Endothelial cell of umbilical vein (primary cell): ENCODE results near the gene STMP1. TPM values are rescaled to one million over a fixed set of nuclear protein-coding genes. Genes with fewer than 3 reads are reported as not detected.

Source experiments
- BruUV-seq: library from RNA; stranded (reverse); fragments of 400-500 nt; replicated peaks from 2 replicates; lab custom pipeline; 2021; lab: Mats Ljungman, UMichigan
- CTCF ChIA-PET: fragments of 300-600, 350-600 bp; sonication (Branson Sonifier 250); formaldehyde crosslinking; loops from one replicate; lab custom pipeline; 2021; ENCODE audit warnings: antibody characterized with exemption, inconsistent platforms; lab: Charles Lee
- POLR2A ChIA-PET: fragments of 300-600, 350-600 bp; sonication (Branson Sonifier 250); formaldehyde crosslinking; loops from one replicate; lab custom pipeline; 2021; ENCODE audit warnings: antibody characterized with exemption, inconsistent platforms; lab: Charles Lee
- DNase-seq: peaks from one replicate; pipeline ENCODE4 v3.0.0-alpha.2; 2011; ENCODE audit warnings: low read depth, low spot score
- FAIRE-seq: peaks from 2 replicates; lab custom pipeline; 2011; peaks lifted over from hg19 to GRCh38; lab: Jason Lieb, UNC
- H2AFZ ChIP-seq: 2 replicates; pipeline ENCODE4 v1.6.0; 2012; ENCODE audit warnings: low read depth, low read length, control low read depth, inconsistent platforms
- H3K27ac ChIP-seq: 2 replicates; pipeline ENCODE4 v1.5.1; 2011; ENCODE audit warnings: low read depth, mild to moderate bottlenecking, control low read depth, low read length, moderate library complexity; ENCODE audit not compliant: insufficient read depth
- H3K27me3 ChIP-seq, 2 experiments: 2 replicates each; pipeline versions ENCODE4 v1.6.0 to v1.6.1; 2011; ENCODE audit warnings: low read length in 2 of 2, mixed read lengths in 1 of 2; ENCODE audit not compliant: control insufficient read depth in 2 of 2, insufficient read depth in 2 of 2
- H3K36me3 ChIP-seq, 2 experiments: 2 replicates in 1 of 2; 3 replicates in 1 of 2; pipeline ENCODE4 v1.5.1; 2011; ENCODE audit warnings: low read length in 2 of 2, mild to moderate bottlenecking in 1 of 2, moderate library complexity in 1 of 2; ENCODE audit not compliant: control insufficient read depth in 2 of 2, insufficient read depth in 2 of 2; ENCODE audit errors: extremely low read depth in 1 of 2
- H3K4me1 ChIP-seq: 3 replicates; pipeline ENCODE4 v1.5.1; 2011; ENCODE audit warnings: mild to moderate bottlenecking, low read length; ENCODE audit not compliant: control insufficient read depth, insufficient read depth; ENCODE audit errors: extremely low read depth
- H3K4me2 ChIP-seq: 2 replicates; pipeline ENCODE4 v1.6.1; 2011; ENCODE audit warnings: low read length, control low read depth, mixed read lengths; ENCODE audit not compliant: insufficient read depth
- H3K4me3 ChIP-seq, 3 experiments: fragments of 200-600 bp in 1 of 3; sonication (generic), shearing (Covaris generic) in 1 of 3; replicated peaks in 1 of 3; 2 replicates each; pipeline ENCODE4 v1.5.1; 2011 to 2016; ENCODE audit warnings: control low read depth in 3 of 3, low read length in 3 of 3, mild to moderate bottlenecking in 2 of 3, inconsistent platforms in 1 of 3, low read depth in 1 of 3, moderate library complexity in 1 of 3; ENCODE audit not compliant: insufficient read depth in 1 of 3
- H3K79me2 ChIP-seq: 2 replicates; pipeline ENCODE4 v1.6.0; 2012; ENCODE audit warnings: low read length, inconsistent platforms; ENCODE audit not compliant: control insufficient read depth, insufficient read depth
- H3K9ac ChIP-seq: replicated peaks from 2 replicates; pipeline ENCODE3; 2011; ENCODE audit warnings: low read length, control low read depth; ENCODE audit not compliant: insufficient read depth; ENCODE audit errors: extremely low read depth
- H3K9me1 ChIP-seq: replicated peaks from 3 replicates; pipeline ENCODE4 v1.6.0; 2011; ENCODE audit warnings: mild to moderate bottlenecking, low read length; ENCODE audit not compliant: control insufficient read depth, insufficient read depth; ENCODE audit errors: extremely low read depth
- H3K9me3 ChIP-seq: replicated peaks from 2 replicates; pipeline ENCODE4 v1.5.1; 2012; ENCODE audit warnings: low read length, inconsistent platforms; ENCODE audit not compliant: control insufficient read depth, insufficient read depth
- H4K20me1 ChIP-seq: replicated peaks from 2 replicates; pipeline ENCODE3; 2011; ENCODE audit warnings: mild to moderate bottlenecking, low read length; ENCODE audit not compliant: control insufficient read depth, insufficient read depth; ENCODE audit errors: extremely low read depth
- FOS ChIP-seq: IDR thresholded peaks from 2 replicates; pipeline ENCODE4 v1.6.1; 2011; ENCODE audit warnings: mild to moderate bottlenecking, low read length, moderate library complexity, borderline replicate concordance; ENCODE audit not compliant: insufficient read depth
- JUN ChIP-seq: IDR thresholded peaks from 2 replicates; pipeline ENCODE4 v1.6.1; 2011; ENCODE audit warnings: borderline replicate concordance, low read depth; ENCODE audit not compliant: insufficient read length, insufficient read depth
- POLR2AphosphoS5 ChIP-seq: IDR thresholded peaks from 2 replicates; pipeline ENCODE4 v1.6.1; 2012; ENCODE audit warnings: low read depth, mild to moderate bottlenecking, control low read depth, low read length, moderate library complexity; ENCODE audit not compliant: insufficient read depth
- dilution Hi-C: fragments of 300-500 bp; cut with MboI; formaldehyde crosslinking; loops from one replicate; pipeline ENCODE4 v1.15.0; 2019; ENCODE audit warnings: low sequenced_read_pairs; ENCODE audit not compliant: extremely low pct_ligation_motif_present
- intact Hi-C: fragments of 100-400 bp; cut with micrococcal nuclease; formaldehyde crosslinking; loops from one replicate; pipeline ENCODE4 v1.10.0; 2022
- polyA plus RNA-seq, 4 experiments: library from polyadenylated mRNA; depleted of rRNA in 3 of 4; stranded (reverse) in 3 of 4; unstranded in 1 of 4; fragments of >200 nt; gene quantifications; 2 replicates each; pipeline versions ENCODE4 v1.2.1 to v1.2.3, GENCODE V29; 2011 to 2012; ENCODE audit warnings: missing spikeins in 1 of 4
- total RNA-seq: library from RNA; stranded (reverse); gene quantifications from 2 replicates; pipeline ENCODE4 v1.2.3, GENCODE V29; 2021
- TF ChIP-seq, protein P1 (sequence below): IDR thresholded peaks from 2 replicates; pipeline ENCODE4 v1.6.1; 2011; ENCODE audit not compliant: insufficient read depth, insufficient read length

Gene STMP1
- total and polyA plus RNA-seq, 2 donors (not counting 3 experiments of a cell fraction or from before 2014, with no cell fraction given) = 17.1 to 31.3 TPM

DNA sequence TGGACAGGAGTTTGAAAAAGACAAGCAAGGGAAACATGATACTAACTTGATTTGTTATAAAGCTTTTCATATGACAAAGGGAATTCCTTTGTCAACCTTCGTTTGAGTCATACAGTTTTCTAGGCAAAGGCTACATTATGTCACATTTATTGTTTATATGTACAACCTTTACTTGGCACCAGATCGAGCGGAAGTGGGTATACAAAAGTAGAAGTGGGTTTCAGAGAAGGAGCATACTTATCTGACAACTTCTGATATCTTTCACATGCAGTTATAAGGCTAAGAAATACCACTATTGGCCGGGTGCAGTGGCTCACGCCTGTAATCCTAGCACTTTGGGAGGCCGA is 11.0 kb downstream of the STMP1 start:
- peak overlapping the region; percentile 36 for H3K9ac ChIP-seq
- CTCF ChIA-PET = interaction anchor here (0.7 to 5.1 kb wide), 40 partner anchors 10 to 1953 kb away, joined by 3 to 76 read pairs (median 6); partner anchors contain the start of genes MTPN and STMP1
- DNase-seq = peak; percentile 64
- FAIRE-seq = no peak
- POLR2A ChIA-PET = no interaction called here
- H4K20me1 ChIP-seq = no peaks in the 10 kb centered on the region
- intact Hi-C loops = loop anchor here (1.0 to 5.0 kb wide), 6 partner anchors 11 to 336 kb away; partner anchors contain the start of gene STMP1
- H3K4me3 ChIP-seq = no peak overlapping the region
- H3K27me3 ChIP-seq = no peaks in the 10 kb centered on the region
- peaks cover 0 to 10% of the 10 kb centered on the region in 2 experiments for H3K36me3 ChIP-seq
- H3K9me1 ChIP-seq = no peaks in the 10 kb centered on the region
- H3K27ac ChIP-seq = peak overlapping the region; percentile 84
- no peak overlapping the region for H2AFZ ChIP-seq
- peaks cover 24% of the 10 kb centered on the region for H3K4me1 ChIP-seq
- dilution Hi-C loops = no loop called here
- BruUV-seq = no TSS peak
- H3K9me3 ChIP-seq = no peaks in the 10 kb centered on the region
- peak overlapping the region; percentile 57 for H3K4me2 ChIP-seq
- TF ChIP-seq JUN = no peak
- TF ChIP-seq FOS = peak; percentile 15
- peaks cover 26% of the 10 kb centered on the region for H3K79me2 ChIP-seq

DNA sequence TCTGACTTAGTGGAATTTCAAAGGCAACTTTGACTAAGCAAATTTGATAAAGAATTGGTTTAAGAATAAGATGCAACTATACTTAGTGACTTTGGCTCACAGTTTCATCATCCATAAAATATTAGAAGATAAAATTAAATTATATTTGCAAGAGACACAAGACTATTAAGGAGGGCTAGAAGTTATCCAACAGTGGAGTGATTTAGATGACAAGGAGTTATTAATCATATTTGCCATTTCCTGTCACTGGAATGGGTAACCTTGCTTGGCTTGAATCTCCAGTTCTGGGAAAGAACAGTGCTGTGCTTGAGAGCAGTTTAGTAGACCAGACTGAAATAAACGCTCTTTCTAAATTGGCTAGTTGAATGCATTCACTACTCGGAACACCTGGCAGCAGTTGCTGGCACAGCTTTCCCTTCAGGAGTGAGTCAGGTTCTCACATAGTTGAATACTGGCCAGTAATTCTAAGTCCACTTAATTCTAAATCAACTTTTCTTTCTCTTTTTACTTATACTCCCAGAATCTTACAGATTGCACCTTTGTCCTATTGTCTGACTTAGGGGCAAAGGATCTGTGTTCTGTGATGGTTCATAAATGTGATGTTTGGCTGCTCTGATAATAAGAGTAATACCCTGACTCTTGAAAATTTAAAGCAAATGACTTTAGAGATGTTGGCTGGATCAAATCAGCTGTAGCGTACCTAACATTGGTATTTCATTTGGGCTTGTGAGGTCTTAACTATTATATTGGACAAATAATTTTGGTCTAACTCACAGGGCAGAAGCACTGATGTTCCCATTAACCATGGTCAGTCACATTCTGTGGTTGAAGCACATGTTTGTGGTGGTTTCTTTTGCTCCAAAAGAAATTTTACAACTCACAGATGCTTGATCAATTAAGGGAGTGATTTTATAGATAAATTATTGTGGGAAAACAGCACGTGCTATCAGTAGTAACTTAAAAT is 16.6 kb downstream of the STMP1 start:
- ChIA-PET POLR2A (no interaction called here), CTCF (interaction anchor here (1.3 kb wide), 1 partner anchor 1947 kb away, joined by 3 read pairs; no protein-coding TSS in a partner anchor)
- intact Hi-C loops (no loop called here), dilution Hi-C loops (no loop called here)
- no peaks in the 10 kb centered on the region for H3K79me2 ChIP-seq
- H3K4me2 ChIP-seq = no peak overlapping the region
- BruUV-seq = no TSS peak
- H3K27me3 ChIP-seq = no peaks in the 10 kb centered on the region
- no peak overlapping the region for H3K27ac ChIP-seq
- no peaks in the 10 kb centered on the region for H4K20me1 ChIP-seq
- DNase-seq = peak; percentile 55
- H3K36me3 ChIP-seq = peaks cover 2 to 7% of the 10 kb centered on the region in 2 experiments
- no peak overlapping the region for H2AFZ ChIP-seq
- H3K4me1 ChIP-seq = peaks cover 8% of the 10 kb centered on the region
- no peak for FAIRE-seq
- H3K4me3 ChIP-seq = no peak overlapping the region
- H3K9me3 ChIP-seq = no peaks in the 10 kb centered on the region
- no peak overlapping the region for H3K9ac ChIP-seq
- TF ChIP-seq POLR2AphosphoS5 = no peak
- no peak for TF ChIP-seq JUN
- TF ChIP-seq, protein P1, sequence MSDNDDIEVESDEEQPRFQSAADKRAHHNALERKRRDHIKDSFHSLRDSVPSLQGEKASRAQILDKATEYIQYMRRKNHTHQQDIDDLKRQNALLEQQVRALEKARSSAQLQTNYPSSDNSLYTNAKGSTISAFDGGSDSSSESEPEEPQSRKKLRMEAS = no peak
- TF ChIP-seq FOS = no peak
- no peaks in the 10 kb centered on the region for H3K9me1 ChIP-seq
